MM.1S (cell line): ENCODE measurements around the gene KIAA0825.

ENCODE experiments used
- DNase-seq: peaks from one replicate; pipeline ENCODE4 v3.0.0-alpha.2; 2015
- H2AFZ ChIP-seq: fragments of 300-600 bp; sonication (generic); 2 replicates; pipeline ENCODE4 v1.6.0; 2016; ENCODE audit warnings: antibody characterized with exemption, low read length
- H3F3A ChIP-seq: fragments of 300-600 bp; sonication (generic); 2 replicates; pipeline ENCODE4 v1.6.1; 2016; ENCODE audit warnings: mild to moderate bottlenecking, antibody characterized with exemption, low read length, moderate library complexity, mixed read lengths; ENCODE audit not compliant: insufficient read depth
- H3K27ac ChIP-seq: fragments of 300-600 bp; sonication (generic); 2 replicates; pipeline ENCODE4 v1.5.1; 2016; ENCODE audit warnings: mild to moderate bottlenecking, low read length
- H3K27me3 ChIP-seq: fragments of 300-600 bp; sonication (generic); replicated peaks from 2 replicates; pipeline ENCODE4 v1.6.0; 2016; ENCODE audit warnings: low read length; ENCODE audit not compliant: insufficient read depth
- H3K36me3 ChIP-seq: fragments of 300-600 bp; sonication (generic); replicated peaks from 2 replicates; pipeline ENCODE4 v1.6.1; 2016; ENCODE audit warnings: mild to moderate bottlenecking, low read length, mixed read lengths; ENCODE audit not compliant: insufficient read depth
- H3K4me1 ChIP-seq: fragments of 300-600 bp; sonication (generic); 2 replicates; pipeline ENCODE4 v1.6.1; 2016; ENCODE audit warnings: low read length, mixed read lengths
- H3K4me2 ChIP-seq: fragments of 300-600 bp; sonication (generic); 2 replicates; pipeline ENCODE4 v1.6.0; 2016; ENCODE audit warnings: low read depth, low read length
- H3K4me3 ChIP-seq: fragments of 300-600 bp; sonication (generic); 2 replicates; pipeline ENCODE4 v1.5.1; 2016; ENCODE audit warnings: low read length, mixed read lengths
- H3K79me2 ChIP-seq: fragments of 300-600 bp; sonication (generic); 2 replicates; pipeline ENCODE4 v1.6.1; 2016; ENCODE audit warnings: mixed run types, low read length, mixed read lengths
- H3K9ac ChIP-seq: fragments of 300-600 bp; sonication (generic); 2 replicates; pipeline ENCODE4 v1.6.1; 2016; ENCODE audit warnings: low read length, mixed read lengths
- H3K9me2 ChIP-seq: fragments of 300-600 bp; sonication (generic); replicated peaks from 2 replicates; pipeline ENCODE4 v1.6.1; 2016; ENCODE audit warnings: mild to moderate bottlenecking, low read length, mixed read lengths; ENCODE audit not compliant: insufficient read depth
- H3K9me3 ChIP-seq: fragments of 300-600 bp; sonication (generic); replicated peaks from 2 replicates; pipeline ENCODE4 v1.6.1; 2016; ENCODE audit warnings: mild to moderate bottlenecking, low read length, mixed read lengths; ENCODE audit not compliant: insufficient read depth
- H4K20me1 ChIP-seq: fragments of 300-600 bp; sonication (generic); 2 replicates; pipeline ENCODE4 v1.6.1; 2016; ENCODE audit warnings: mild to moderate bottlenecking, low read length, moderate library complexity, mixed read lengths; ENCODE audit not compliant: insufficient read depth
- EZH2 ChIP-seq: fragments of 300-600 bp; sonication (generic); optimal IDR thresholded peaks from 2 replicates; pipeline ENCODE3; 2017; ENCODE audit warnings: low read depth, mild to moderate bottlenecking, antibody characterized with exemption, low read length, mixed read lengths
- EZH2phosphoT487 ChIP-seq: fragments of 300-600 bp; sonication (generic); IDR thresholded peaks from 2 replicates; pipeline ENCODE4 v1.6.1; 2018; ENCODE audit warnings: antibody characterized with exemption, low read length
- TF ChIP-seq, protein P1 (sequence below): fragments of 300-600 bp; sonication (generic); IDR thresholded peaks from 2 replicates; pipeline ENCODE4 v1.5.1; 2016; ENCODE audit warnings: antibody characterized with exemption, low read length, mixed read lengths

The KIAA0825 gene

DNA sequence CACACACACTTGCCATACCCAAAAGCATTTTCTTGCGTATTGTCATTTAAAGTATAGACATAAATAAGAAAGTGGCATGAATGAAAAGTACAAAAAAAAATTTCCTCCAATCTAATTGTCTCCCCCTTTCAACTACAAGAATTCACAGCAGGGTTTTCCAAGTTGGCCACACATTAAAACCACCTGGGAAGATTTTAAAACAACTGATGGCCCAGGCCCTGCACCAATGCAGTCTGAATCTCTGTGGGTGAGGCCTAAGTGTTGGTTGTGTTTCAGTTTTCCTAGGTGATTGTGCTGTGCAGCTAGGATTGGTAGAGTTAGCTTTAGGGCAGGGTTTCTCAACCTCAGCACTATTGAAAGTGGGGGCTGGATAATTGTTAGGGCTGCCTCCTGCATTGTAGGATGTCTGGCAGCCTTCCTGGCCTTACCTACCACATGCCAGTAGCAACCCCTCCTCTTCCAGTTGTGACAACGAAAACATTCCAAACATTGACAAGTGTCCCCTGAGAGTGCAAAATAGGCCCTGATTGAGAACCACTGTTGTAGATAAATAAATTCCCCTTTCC is 337.1 kb downstream of the KIAA0825 start:
- H3K27me3 ChIP-seq, result no peaks in the 10 kb centered on the region
- no peaks in the 10 kb centered on the region for H3K36me3 ChIP-seq
- TF ChIP-seq, protein P1, sequence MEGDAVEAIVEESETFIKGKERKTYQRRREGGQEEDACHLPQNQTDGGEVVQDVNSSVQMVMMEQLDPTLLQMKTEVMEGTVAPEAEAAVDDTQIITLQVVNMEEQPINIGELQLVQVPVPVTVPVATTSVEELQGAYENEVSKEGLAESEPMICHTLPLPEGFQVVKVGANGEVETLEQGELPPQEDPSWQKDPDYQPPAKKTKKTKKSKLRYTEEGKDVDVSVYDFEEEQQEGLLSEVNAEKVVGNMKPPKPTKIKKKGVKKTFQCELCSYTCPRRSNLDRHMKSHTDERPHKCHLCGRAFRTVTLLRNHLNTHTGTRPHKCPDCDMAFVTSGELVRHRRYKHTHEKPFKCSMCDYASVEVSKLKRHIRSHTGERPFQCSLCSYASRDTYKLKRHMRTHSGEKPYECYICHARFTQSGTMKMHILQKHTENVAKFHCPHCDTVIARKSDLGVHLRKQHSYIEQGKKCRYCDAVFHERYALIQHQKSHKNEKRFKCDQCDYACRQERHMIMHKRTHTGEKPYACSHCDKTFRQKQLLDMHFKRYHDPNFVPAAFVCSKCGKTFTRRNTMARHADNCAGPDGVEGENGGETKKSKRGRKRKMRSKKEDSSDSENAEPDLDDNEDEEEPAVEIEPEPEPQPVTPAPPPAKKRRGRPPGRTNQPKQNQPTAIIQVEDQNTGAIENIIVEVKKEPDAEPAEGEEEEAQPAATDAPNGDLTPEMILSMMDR, result no peak
- TF ChIP-seq EZH2, result no peak
- TF ChIP-seq EZH2phosphoT487, result no peak
- no peaks in the 10 kb centered on the region for H4K20me1 ChIP-seq
- DNase-seq, result no peak
- no peaks in the 10 kb centered on the region for H3F3A ChIP-seq
- H2AFZ ChIP-seq, result no peak overlapping the region
- no peaks in the 10 kb centered on the region for H3K4me1 ChIP-seq
- no peak overlapping the region for H3K9ac ChIP-seq
- H3K79me2 ChIP-seq, result no peaks in the 10 kb centered on the region
- H3K4me3 ChIP-seq, result no peak overlapping the region
- no peak overlapping the region for H3K4me2 ChIP-seq
- H3K9me2 ChIP-seq, result no peaks in the 10 kb centered on the region
- H3K27ac ChIP-seq, result no peak overlapping the region
- no peaks in the 10 kb centered on the region for H3K9me3 ChIP-seq

- TF ChIP-seq EZH2 (no peak), EZH2phosphoT487 (no peak)
- TF ChIP-seq, protein P1, result no peak
- H3K4me1 ChIP-seq, result no peaks in the 10 kb centered on the region
- no peak overlapping the region for H3K9ac ChIP-seq
- H3K4me3 ChIP-seq, result no peak overlapping the region
- no peaks in the 10 kb centered on the region for H3K36me3 ChIP-seq
- no peaks in the 10 kb centered on the region for H3F3A ChIP-seq
- no peaks in the 10 kb centered on the region for H3K9me3 ChIP-seq
- H3K9me2 ChIP-seq, result no peaks in the 10 kb centered on the region
- no peaks in the 10 kb centered on the region for H3K79me2 ChIP-seq
- no peak overlapping the region for H3K27ac ChIP-seq
- no peak for DNase-seq
- H2AFZ ChIP-seq, result no peak overlapping the region
- no peak overlapping the region for H3K4me2 ChIP-seq
- no peaks in the 10 kb centered on the region for H4K20me1 ChIP-seq
- H3K27me3 ChIP-seq, result no peaks in the 10 kb centered on the region
Observed at GRCh38 chr5:94276751-94277150, 341.7 kb downstream of the KIAA0825 start.

DNA sequence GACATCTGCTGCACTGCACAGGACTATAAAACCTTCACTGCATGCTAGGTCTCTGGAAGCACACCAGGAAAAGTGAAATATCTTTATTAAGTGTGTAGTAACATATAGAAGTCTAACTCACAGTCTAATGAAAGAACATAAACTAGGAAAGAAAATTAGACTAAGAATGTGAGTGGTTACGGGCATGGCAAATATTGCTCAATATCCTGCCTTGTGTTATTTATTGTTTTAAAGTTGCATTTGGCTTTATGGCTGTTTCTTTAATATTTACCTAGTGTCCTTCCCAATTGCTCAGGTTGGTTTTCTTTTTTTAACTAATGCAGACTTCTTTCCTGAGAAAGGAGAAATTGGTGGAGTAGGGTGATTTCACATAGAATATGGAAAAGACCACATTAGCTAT is 342.4 kb downstream of the KIAA0825 start:
- H3K4me2 ChIP-seq, result no peak overlapping the region
- H3K36me3 ChIP-seq, result no peaks in the 10 kb centered on the region
- no peak overlapping the region for H3K27ac ChIP-seq
- no peaks in the 10 kb centered on the region for H3K9me2 ChIP-seq
- no peaks in the 10 kb centered on the region for H3K4me1 ChIP-seq
- no peaks in the 10 kb centered on the region for H3K9me3 ChIP-seq
- H3K4me3 ChIP-seq, result no peak overlapping the region
- H3K27me3 ChIP-seq, result no peaks in the 10 kb centered on the region
- no peaks in the 10 kb centered on the region for H4K20me1 ChIP-seq
- TF ChIP-seq, protein P1, result no peak
- TF ChIP-seq EZH2phosphoT487, result no peak
- no peak for TF ChIP-seq EZH2
- no peaks in the 10 kb centered on the region for H3K79me2 ChIP-seq
- H3F3A ChIP-seq, result no peaks in the 10 kb centered on the region
- H2AFZ ChIP-seq, result no peak overlapping the region
- no peak for DNase-seq
- H3K9ac ChIP-seq, result no peak overlapping the region
